ENCODE data around the gene KDM4B. TPM values are rescaled to one million over a fixed set of nuclear protein-coding genes. Genes with fewer than 3 reads are reported as not detected.

The KDM4B gene
- total RNA-seq, 8 experiments from 2014 or later: 15.7 to 48.0 (median 33.0) TPM

DNA sequence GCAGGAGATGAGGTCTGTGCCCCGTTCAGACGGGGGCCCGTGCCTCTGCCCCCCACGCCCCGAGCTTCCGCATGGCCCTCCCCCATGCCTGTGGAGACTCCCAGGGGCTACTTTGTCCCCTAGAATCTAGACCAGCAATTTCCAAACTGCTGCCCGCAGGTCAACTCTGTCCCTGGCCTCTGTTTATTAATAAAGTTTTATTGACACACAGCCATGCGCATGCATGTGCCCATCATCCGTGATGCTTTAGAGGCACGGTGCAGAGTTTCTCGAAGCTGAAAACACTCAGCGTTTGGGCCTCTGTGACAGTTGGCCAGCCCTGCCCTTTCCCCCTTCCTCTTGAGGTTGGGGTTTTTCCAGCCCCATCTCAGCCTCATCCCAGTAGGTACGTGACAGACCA, 140.0 kb downstream of the KDM4B start:
- H3K27ac ChIP-seq: no peak overlapping the region
- in situ Hi-C loops (cut with MboI; ENCODE audit: low pct_unique_long_range_greater_than_20kb in 2 of 9, low sequenced_read_pairs in 9 of 9, unreplicated experiment in 9 of 9): no loop called here
- peaks cover 24 to 58% of the 10 kb centered on the region in 2 donors for H3K4me1 ChIP-seq (replicated peaks in 1 of 2)
- H3K4me3 ChIP-seq: no peak overlapping the region
- no peak for ATAC-seq (replicated peaks in 6 of 8)
- 83 to 100% (median 100%) methylated on average over 1 to 7 of the region's 13 CpGs; no CpG with 5 or more reads in 3 of the 10 experiments for WGBS, 10 experiments

- Histone ChIP-seq H3K4me1 (replicated peaks in 1 of 2) (peaks cover 27 to 58% of the 10 kb centered on the region in 2 donors), H3K4me3 (no peak overlapping the region), H3K27ac (no peak overlapping the region)
- WGBS, 10 experiments: 76 to 98% (median 82%) methylated on average over 1 to 7 of the region's 17 CpGs; no CpG with 5 or more reads in 4 of the 10 experiments
- in situ Hi-C loops (cut with MboI; ENCODE audit: low pct_unique_long_range_greater_than_20kb in 2 of 9, low sequenced_read_pairs in 9 of 9, unreplicated experiment in 9 of 9): no loop called here
- no peak for ATAC-seq (replicated peaks in 6 of 8)
These were observed 140.6 kb downstream of the KDM4B start for GRCh38 chr19:5109560-5109959.

DNA sequence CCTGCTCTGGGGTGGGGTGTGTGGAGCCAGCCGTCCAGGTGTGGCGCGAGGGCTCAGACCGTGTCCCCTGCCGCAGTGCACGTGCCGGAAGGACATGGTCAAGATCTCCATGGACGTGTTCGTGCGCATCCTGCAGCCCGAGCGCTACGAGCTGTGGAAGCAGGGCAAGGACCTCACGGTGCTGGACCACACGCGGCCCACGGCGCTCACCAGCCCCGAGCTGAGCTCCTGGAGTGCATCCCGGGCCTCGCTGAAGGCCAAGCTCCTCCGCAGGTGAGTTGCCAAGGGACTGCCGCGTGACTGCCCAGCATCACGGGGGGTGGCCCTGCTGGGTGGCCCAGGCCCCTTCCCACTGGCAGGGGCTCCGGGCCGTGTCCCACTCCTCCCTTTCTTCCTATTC, 141.6 kb downstream of the KDM4B start:
- H3K4me3 ChIP-seq: no peak overlapping the region
- 82 to 100% (median 94%) methylated on average over 1 to 4 of the region's 27 CpGs; no CpG with 5 or more reads in 7 of the 10 experiments for WGBS, 10 experiments
- in situ Hi-C loops (cut with MboI; ENCODE audit: low pct_unique_long_range_greater_than_20kb in 2 of 9, low sequenced_read_pairs in 9 of 9, unreplicated experiment in 9 of 9): no loop called here
- peaks cover 37 to 65% of the 10 kb centered on the region in 2 donors for H3K4me1 ChIP-seq (replicated peaks in 1 of 2)
- no peak overlapping the region for H3K27ac ChIP-seq
- ATAC-seq (replicated peaks in 6 of 8): no peak

- H3K4me3 ChIP-seq: no peak overlapping the region
- H3K27ac ChIP-seq: no peak overlapping the region
- in situ Hi-C loops (cut with MboI; ENCODE audit: low pct_unique_long_range_greater_than_20kb in 2 of 9, low sequenced_read_pairs in 9 of 9, unreplicated experiment in 9 of 9): no loop called here
- H3K4me1 ChIP-seq (replicated peaks in 1 of 2): peaks cover 40 to 64% of the 10 kb centered on the region in 2 donors
- ATAC-seq (replicated peaks in 6 of 8): no peak
- 90 to 100% (median 92%) methylated on average over 1 to 5 of the region's 21 CpGs; no CpG with 5 or more reads in 4 of the 10 experiments for WGBS, 10 experiments
These were observed 142.1 kb downstream of the KDM4B start for GRCh38 chr19:5111051-5111450.

DNA sequence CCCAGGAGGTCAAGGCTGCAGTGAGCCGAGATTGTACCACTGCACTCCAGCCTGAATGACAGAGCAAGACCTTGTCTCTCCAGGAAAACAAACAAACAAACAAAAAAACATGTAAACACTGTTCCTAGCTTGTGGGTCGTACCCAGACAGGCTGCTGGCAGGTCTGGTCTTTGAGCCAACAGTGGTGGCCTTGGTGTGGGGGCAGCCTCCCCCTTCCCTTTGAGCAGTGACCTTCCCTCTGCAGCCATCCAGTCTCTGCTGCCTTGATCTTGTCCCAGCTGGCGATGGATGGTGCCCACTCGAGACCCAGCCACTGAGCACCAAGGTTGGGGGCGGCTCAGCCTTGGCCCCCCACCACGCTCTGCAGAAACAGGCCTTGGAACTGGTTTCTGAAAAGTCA, 143.3 kb downstream of the KDM4B start:
- in situ Hi-C loops (cut with MboI; ENCODE audit: low pct_unique_long_range_greater_than_20kb in 2 of 9, low sequenced_read_pairs in 9 of 9, unreplicated experiment in 9 of 9): no loop called here
- no peak for ATAC-seq (replicated peaks in 6 of 8)
- WGBS, 10 experiments: 60 to 85% (median 83%) methylated on average over 1 to 2 of the region's 6 CpGs; no CpG with 5 or more reads in 7 of the 10 experiments
- Histone ChIP-seq H3K4me1 (replicated peaks in 1 of 2) (peaks cover 40 to 56% of the 10 kb centered on the region in 2 donors), H3K27ac (peak overlapping the region; percentile 76 to 82), H3K4me3 (no peak overlapping the region)

DNA sequence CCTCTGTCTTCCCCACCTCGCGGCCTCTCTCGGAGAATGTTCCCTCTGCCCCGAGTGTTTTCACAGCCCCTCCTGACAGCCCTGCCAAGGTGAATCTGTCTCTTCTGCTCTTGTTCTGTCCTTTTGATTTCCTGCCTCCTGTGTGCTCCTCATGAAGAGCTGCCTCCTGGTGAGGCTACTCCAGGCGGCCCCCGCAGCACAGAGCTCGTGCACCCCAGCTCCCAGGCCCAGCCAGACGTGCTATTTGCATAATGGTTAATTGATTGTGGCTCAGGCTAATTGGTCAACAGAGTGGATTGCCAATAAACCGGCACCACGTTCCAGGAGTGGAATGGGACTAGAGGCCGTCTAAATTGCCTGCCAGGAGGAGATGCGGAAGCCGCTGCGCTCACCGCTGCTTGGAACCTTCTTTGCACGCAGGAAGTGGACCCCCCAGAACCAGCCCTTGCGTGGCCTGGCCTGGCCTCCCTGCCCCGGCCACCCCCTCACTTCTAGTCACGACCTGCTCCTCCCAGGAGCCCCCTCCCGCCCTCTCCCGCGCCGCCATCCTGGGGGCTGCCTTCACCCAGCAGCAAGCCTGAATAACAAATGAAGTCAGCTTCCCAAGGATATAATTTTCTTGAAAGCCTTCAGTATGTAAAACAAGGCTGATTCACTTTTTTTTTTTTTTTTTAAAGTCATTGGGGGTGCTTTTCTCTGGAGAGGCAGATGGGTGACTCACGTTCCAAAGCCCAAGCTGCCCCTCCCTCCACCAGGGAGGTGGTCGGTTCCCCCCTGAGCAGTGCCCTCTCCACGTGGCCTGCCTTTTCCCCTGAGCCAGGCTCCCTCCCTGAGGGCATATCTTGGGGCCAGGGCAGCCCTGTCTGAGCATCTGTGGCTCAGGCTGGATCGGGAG, 144.0 kb downstream of the KDM4B start:
- H3K27ac ChIP-seq: peak overlapping the region; percentile 76 to 82
- in situ Hi-C loops (cut with MboI; ENCODE audit: low pct_unique_long_range_greater_than_20kb in 2 of 9, low sequenced_read_pairs in 9 of 9, unreplicated experiment in 9 of 9): no loop called here
- WGBS, 10 experiments: 0 to 80% (median 37%) methylated on average over 1 to 7 of the region's 27 CpGs; no CpG with 5 or more reads in 5 of the 10 experiments
- H3K4me1 ChIP-seq (replicated peaks in 1 of 2): peaks cover 40 to 51% of the 10 kb centered on the region in 2 donors
- H3K4me3 ChIP-seq: no peak overlapping the region
- ATAC-seq (replicated peaks in 6 of 8): peak; percentile 62 to 89 (median 86)

- Histone ChIP-seq H3K4me1 (replicated peaks in 1 of 2) (peaks cover 45 to 47% of the 10 kb centered on the region in 2 donors), H3K4me3 (no peak overlapping the region), H3K27ac (peak overlapping the region; percentile 76 to 82)
- in situ Hi-C loops (cut with MboI; ENCODE audit: low pct_unique_long_range_greater_than_20kb in 2 of 9, low sequenced_read_pairs in 9 of 9, unreplicated experiment in 9 of 9): no loop called here
- 80 to 89% (median 83%) methylated on average over 2 to 7 of the region's 43 CpGs; no CpG with 5 or more reads in 7 of the 10 experiments for WGBS, 10 experiments
- ATAC-seq (replicated peaks in 6 of 8): no peak
These were observed 145.0 kb downstream of the KDM4B start for GRCh38 chr19:5113633-5114586.

- ATAC-seq (replicated peaks in 6 of 8): peak in 1 of 8 experiments; percentile 1
- Histone ChIP-seq H3K4me3 (no peak overlapping the region), H3K27ac (peak overlapping the region; percentile 76 to 82), H3K4me1 (replicated peaks in 1 of 2) (peaks cover 45 to 47% of the 10 kb centered on the region in 2 donors)
- WGBS, 10 experiments: 63 to 78% (median 70%) methylated on average over 2 to 7 of the region's 11 CpGs; no CpG with 5 or more reads in 7 of the 10 experiments
- in situ Hi-C loops (cut with MboI; ENCODE audit: low pct_unique_long_range_greater_than_20kb in 2 of 9, low sequenced_read_pairs in 9 of 9, unreplicated experiment in 9 of 9): no loop called here
These were observed 145.8 kb downstream of the KDM4B start for GRCh38 chr19:5114727-5115126.

GRCh38 chr19:5115351-5115750, 146.4 kb downstream of the KDM4B start:
- peaks cover 45 to 47% of the 10 kb centered on the region in 2 donors for H3K4me1 ChIP-seq (replicated peaks in 1 of 2)
- WGBS, 10 experiments: 42 to 100% (median 80%) methylated on average over 1 to 6 of the region's 7 CpGs; no CpG with 5 or more reads in 5 of the 10 experiments
- H3K27ac ChIP-seq: peak overlapping the region; percentile 76 to 82
- in situ Hi-C loops (cut with MboI; ENCODE audit: low pct_unique_long_range_greater_than_20kb in 2 of 9, low sequenced_read_pairs in 9 of 9, unreplicated experiment in 9 of 9): no loop called here
- H3K4me3 ChIP-seq: no peak overlapping the region
- no peak for ATAC-seq (replicated peaks in 6 of 8)

DNA sequence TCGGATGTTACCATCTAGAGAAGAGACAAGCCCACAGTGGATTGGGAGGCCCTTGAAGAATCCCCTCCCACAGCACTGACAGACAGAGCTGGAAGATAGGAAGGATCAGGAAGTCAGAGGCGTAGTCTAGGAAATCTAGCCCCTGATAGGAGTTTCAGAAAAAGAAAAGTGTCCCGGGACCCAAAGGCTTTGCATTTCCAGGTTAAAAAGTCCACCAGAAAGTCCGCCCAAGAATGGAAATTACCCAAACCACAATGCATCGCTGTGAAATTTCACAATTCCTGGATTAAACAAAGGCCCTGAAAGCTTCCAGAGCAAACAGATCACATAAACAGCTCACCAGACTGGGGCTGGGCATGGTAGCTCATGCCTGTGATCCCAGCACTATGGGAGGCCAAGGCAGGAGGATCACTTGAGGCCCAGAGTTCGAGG, 146.9 kb downstream of the KDM4B start:
- Histone ChIP-seq H3K4me1 (replicated peaks in 1 of 2) (peaks cover 45 to 47% of the 10 kb centered on the region in 2 donors), H3K4me3 (no peak overlapping the region), H3K27ac (peak overlapping the region; percentile 76 to 82)
- ATAC-seq (replicated peaks in 6 of 8): peak in 1 of 8 experiments; percentile 47
- WGBS, 10 experiments: 24 to 100% (median 92%) methylated on average over 1 to 5 of the region's 6 CpGs; no CpG with 5 or more reads in 1 of the 10 experiments
- in situ Hi-C loops (cut with MboI; ENCODE audit: low pct_unique_long_range_greater_than_20kb in 2 of 9, low sequenced_read_pairs in 9 of 9, unreplicated experiment in 9 of 9): no loop called here

DNA sequence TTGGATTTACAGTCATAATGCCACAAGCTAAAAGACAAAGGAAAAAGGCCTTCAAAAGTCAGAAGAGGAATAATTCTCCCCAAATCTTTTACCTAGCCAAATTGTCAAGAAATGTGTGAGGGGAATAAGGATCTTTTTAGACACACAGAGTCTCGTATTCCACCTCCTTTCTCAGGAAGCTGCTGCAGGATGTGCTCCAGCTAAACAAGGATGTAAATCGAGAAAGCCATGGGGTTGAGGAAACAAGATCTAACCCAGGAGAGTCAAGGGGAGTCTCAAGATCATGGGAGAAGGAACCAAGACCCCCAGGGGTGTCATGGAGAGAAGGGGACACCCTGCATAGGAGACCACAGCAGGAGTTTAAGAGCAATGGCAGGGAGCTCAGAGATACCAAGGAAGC, 147.4 kb downstream of the KDM4B start:
- Histone ChIP-seq H3K27ac (no peak overlapping the region), H3K4me1 (replicated peaks in 1 of 2) (peaks cover 45 to 47% of the 10 kb centered on the region in 2 donors), H3K4me3 (no peak overlapping the region)
- in situ Hi-C loops (cut with MboI; ENCODE audit: low pct_unique_long_range_greater_than_20kb in 2 of 9, low sequenced_read_pairs in 9 of 9, unreplicated experiment in 9 of 9): no loop called here
- no peak for ATAC-seq (replicated peaks in 6 of 8)
- 90 to 100% (median 95%) methylated on average over 1 to 2 of the region's 2 CpGs; no CpG with 5 or more reads in 1 of the 10 experiments for WGBS, 10 experiments

DNA sequence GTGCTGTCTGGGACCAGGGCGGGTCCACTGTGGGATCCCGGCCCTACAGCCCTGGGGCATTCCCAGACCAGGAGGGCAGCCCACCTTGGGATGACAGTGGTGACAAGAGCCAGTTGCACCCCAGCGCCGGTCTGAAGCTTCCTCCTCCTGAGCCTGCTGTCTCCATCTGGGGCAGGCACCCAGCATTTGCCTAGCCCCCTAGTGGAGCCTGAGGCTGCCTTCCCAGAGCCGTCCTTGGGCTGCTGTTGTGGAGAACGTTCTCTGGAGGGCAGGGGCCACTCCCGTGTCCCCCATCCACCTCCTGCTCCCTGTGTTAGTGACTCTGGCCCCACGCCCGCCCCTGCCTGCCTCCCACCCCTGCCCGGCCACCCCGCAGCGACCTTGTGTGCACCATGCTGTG, 148.5 kb downstream of the KDM4B start:
- peaks cover 37 to 42% of the 10 kb centered on the region in 2 donors for H3K4me1 ChIP-seq (replicated peaks in 1 of 2)
- no CpG with 5 or more reads among the region's 12 CpGs for WGBS, 10 experiments
- H3K4me3 ChIP-seq: no peak overlapping the region
- H3K27ac ChIP-seq: no peak overlapping the region
- no peak for ATAC-seq (replicated peaks in 6 of 8)
- in situ Hi-C loops (cut with MboI; ENCODE audit: low pct_unique_long_range_greater_than_20kb in 2 of 9, low sequenced_read_pairs in 9 of 9, unreplicated experiment in 9 of 9): no loop called here

Measured in motor neuron (in vitro differentiated cells).